Measurements from ENCODE around the gene OCEL1. TPM values are rescaled to one million over a fixed set of nuclear protein-coding genes. Genes with fewer than 3 reads are reported as not detected.
A peak's percentile ranks its signal among the peaks of the same experiment; 100 is the strongest.
"Not testable (repeated sequence)": the region's sequence is repeated elsewhere in the genome, so short reads cannot be mapped to it uniquely, and the experiment has no call there.

The OCEL1 gene
- total and polyA plus RNA-seq, 4 donors = 3.9 to 20.9 (median 10.9) TPM

- Histone ChIP-seq H3K27me3 (ENCODE audit: control insufficient read depth, insufficient read depth, low read length) (no peaks in the 10 kb centered on the region), H3K4me3 (ENCODE audit: low read depth, low read length) (no peak overlapping the region), H3K9me3 (ENCODE audit: control insufficient read depth, insufficient read depth, low read length) (peaks cover 2% of the 10 kb centered on the region), H3K36me3 (ENCODE audit: control insufficient read depth, insufficient read depth, low read length) (peaks cover 3% of the 10 kb centered on the region), H3K27ac (ENCODE audit: low read depth, low read length) (no peak overlapping the region), H3K4me1 (ENCODE audit: control insufficient read depth, insufficient read depth, low read length) (peaks cover 4% of the 10 kb centered on the region)
- DNase-seq (ENCODE audit: low read depth in 4 of 6, low spot score in 6 of 6) = no peak
- WGBS (ENCODE audit: insufficient coverage) = 59% methylated on average over 16 of the region's 16 CpGs
These were observed 36.5 kb downstream of the OCEL1 start for GRCh38 chr19:17262557-17262956.

- 89% methylated on average over 14 of the region's 23 CpGs for WGBS (ENCODE audit: insufficient coverage)
- H3K36me3 ChIP-seq (ENCODE audit: control insufficient read depth, insufficient read depth, low read length) = peaks cover 8% of the 10 kb centered on the region
- H3K4me3 ChIP-seq (ENCODE audit: low read depth, low read length) = no peak overlapping the region
- no peak overlapping the region for H3K27ac ChIP-seq (ENCODE audit: low read depth, low read length)
- DNase-seq (ENCODE audit: low read depth in 4 of 6, low spot score in 6 of 6) = no peak
- peaks cover 16% of the 10 kb centered on the region for H3K4me1 ChIP-seq (ENCODE audit: control insufficient read depth, insufficient read depth, low read length)
- no peaks in the 10 kb centered on the region for H3K27me3 ChIP-seq (ENCODE audit: control insufficient read depth, insufficient read depth, low read length)
- H3K9me3 ChIP-seq (ENCODE audit: control insufficient read depth, insufficient read depth, low read length) = peaks cover 2% of the 10 kb centered on the region
These were observed 38.0 kb downstream of the OCEL1 start for GRCh38 chr19:17263712-17264640.

- peaks cover 2% of the 10 kb centered on the region for H3K9me3 ChIP-seq (ENCODE audit: control insufficient read depth, insufficient read depth, low read length)
- no peak for DNase-seq (ENCODE audit: low read depth in 4 of 6, low spot score in 6 of 6)
- H3K4me3 ChIP-seq (ENCODE audit: low read depth, low read length) = no peak within 1 kb of the TSS
- peaks cover 18% of the 10 kb centered on the region for H3K4me1 ChIP-seq (ENCODE audit: control insufficient read depth, insufficient read depth, low read length)
- H3K27ac ChIP-seq (ENCODE audit: low read depth, low read length) = no peak within 1 kb of the TSS
- no peaks in the 10 kb centered on the region for H3K27me3 ChIP-seq (ENCODE audit: control insufficient read depth, insufficient read depth, low read length)
- 28% methylated on average over 5 of the region's 5 CpGs for WGBS (ENCODE audit: insufficient coverage)
- peaks cover 14% of the 10 kb centered on the region for H3K36me3 ChIP-seq (ENCODE audit: control insufficient read depth, insufficient read depth, low read length)
These were observed 38.6 kb downstream of the OCEL1 start, which contains the start of gene USHBP1 for GRCh38 chr19:17264641-17264979. USHBP1 (minus strand) TSS chr19:17264745; CDS start chr19:17264299, 446 bp downstream.

- H3K4me3 ChIP-seq (ENCODE audit: low read depth, low read length) = no peak overlapping the region
- peaks cover 18% of the 10 kb centered on the region for H3K4me1 ChIP-seq (ENCODE audit: control insufficient read depth, insufficient read depth, low read length)
- 100% methylated on average over 1 of the region's 7 CpGs for WGBS (ENCODE audit: insufficient coverage)
- no peak overlapping the region for H3K27ac ChIP-seq (ENCODE audit: low read depth, low read length)
- no peak for DNase-seq (ENCODE audit: low read depth in 4 of 6, low spot score in 6 of 6)
- H3K9me3 ChIP-seq (ENCODE audit: control insufficient read depth, insufficient read depth, low read length) = no peaks in the 10 kb centered on the region
- peaks cover 25% of the 10 kb centered on the region for H3K36me3 ChIP-seq (ENCODE audit: control insufficient read depth, insufficient read depth, low read length)
- H3K27me3 ChIP-seq (ENCODE audit: control insufficient read depth, insufficient read depth, low read length) = no peaks in the 10 kb centered on the region
These were observed 40.0 kb downstream of the OCEL1 start for GRCh38 chr19:17266026-17266425.

- no peak overlapping the region for H3K4me3 ChIP-seq (ENCODE audit: low read depth, low read length)
These were observed 40.6 kb downstream of the OCEL1 start for GRCh38 chr19:17266589-17266974.

GRCh38 chr19:17266975-17267788 lies 41.2 kb downstream of the OCEL1 start, which contains the start of gene BABAM1:
BABAM1 (plus strand) TSS chr19:17267443; CDS start chr19:17268807, 1,364 bp downstream.
- Histone ChIP-seq H3K4me1 (ENCODE audit: control insufficient read depth, insufficient read depth, low read length) (peaks cover 18% of the 10 kb centered on the region), H3K4me3 (ENCODE audit: low read depth, low read length) (peak within 1 kb of the TSS; percentile 96), H3K36me3 (ENCODE audit: control insufficient read depth, insufficient read depth, low read length) (peaks cover 36% of the 10 kb centered on the region), H3K9me3 (ENCODE audit: control insufficient read depth, insufficient read depth, low read length) (no peaks in the 10 kb centered on the region), H3K27me3 (ENCODE audit: control insufficient read depth, insufficient read depth, low read length) (no peaks in the 10 kb centered on the region), H3K27ac (ENCODE audit: low read depth, low read length) (peak within 1 kb of the TSS; percentile 74)
- 0% methylated on average over 25 of the region's 27 CpGs for WGBS (ENCODE audit: insufficient coverage)
- DNase-seq (ENCODE audit: low read depth in 4 of 6, low spot score in 6 of 6) = peak; percentile 91 to 100 (median 98)

More at GRCh38 chr19:17266589-17266974, 40.6 kb downstream of the OCEL1 start:
- no peak for DNase-seq (ENCODE audit: low read depth in 4 of 6, low spot score in 6 of 6)
- no peaks in the 10 kb centered on the region for H3K9me3 ChIP-seq (ENCODE audit: control insufficient read depth, insufficient read depth, low read length)
- peaks cover 30% of the 10 kb centered on the region for H3K36me3 ChIP-seq (ENCODE audit: control insufficient read depth, insufficient read depth, low read length)
- peak overlapping the region; percentile 40 for H3K27ac ChIP-seq (ENCODE audit: low read depth, low read length)
- peaks cover 18% of the 10 kb centered on the region for H3K4me1 ChIP-seq (ENCODE audit: control insufficient read depth, insufficient read depth, low read length)
- no peaks in the 10 kb centered on the region for H3K27me3 ChIP-seq (ENCODE audit: control insufficient read depth, insufficient read depth, low read length)
- 60% methylated on average over 1 of the region's 12 CpGs for WGBS (ENCODE audit: insufficient coverage)

- Histone ChIP-seq H3K4me3 (ENCODE audit: low read depth, low read length) (no peak overlapping the region), H3K27me3 (ENCODE audit: control insufficient read depth, insufficient read depth, low read length) (no peaks in the 10 kb centered on the region), H3K36me3 (ENCODE audit: control insufficient read depth, insufficient read depth, low read length) (peaks cover 46% of the 10 kb centered on the region), H3K27ac (ENCODE audit: low read depth, low read length) (no peak overlapping the region), H3K9me3 (ENCODE audit: control insufficient read depth, insufficient read depth, low read length) (no peaks in the 10 kb centered on the region), H3K4me1 (ENCODE audit: control insufficient read depth, insufficient read depth, low read length) (peaks cover 18% of the 10 kb centered on the region)
- DNase-seq (ENCODE audit: low read depth in 4 of 6, low spot score in 6 of 6) = no peak
- WGBS (ENCODE audit: insufficient coverage) = 94% methylated on average over 12 of the region's 13 CpGs
These were observed 42.7 kb downstream of the OCEL1 start for GRCh38 chr19:17268754-17269153.

- not testable (repeated sequence) for DNase-seq (ENCODE audit: low read depth in 4 of 6, low spot score in 6 of 6); H3K9me3 ChIP-seq (ENCODE audit: control insufficient read depth, insufficient read depth, low read length); H3K27me3 ChIP-seq (ENCODE audit: control insufficient read depth, insufficient read depth, low read length); H3K27ac ChIP-seq (ENCODE audit: low read depth, low read length); H3K4me1 ChIP-seq (ENCODE audit: control insufficient read depth, insufficient read depth, low read length); H3K4me3 ChIP-seq (ENCODE audit: low read depth, low read length)
- no CpG with 5 or more reads among the region's 3 CpGs for WGBS (ENCODE audit: insufficient coverage)
- H3K36me3 ChIP-seq (ENCODE audit: control insufficient read depth, insufficient read depth, low read length) = peaks cover 88% of the 10 kb centered on the region
These were observed 48.9 kb downstream of the OCEL1 start for GRCh38 chr19:17274892-17275291.

GRCh38 chr19:17275441-17276175 lies 49.6 kb downstream of the OCEL1 start:
- DNase-seq (ENCODE audit: low read depth in 4 of 6, low spot score in 6 of 6) = no peak
- Histone ChIP-seq H3K27me3 (ENCODE audit: control insufficient read depth, insufficient read depth, low read length) (no peaks in the 10 kb centered on the region), H3K4me1 (ENCODE audit: control insufficient read depth, insufficient read depth, low read length) (no peaks in the 10 kb centered on the region), H3K36me3 (ENCODE audit: control insufficient read depth, insufficient read depth, low read length) (peaks cover 82% of the 10 kb centered on the region), H3K9me3 (ENCODE audit: control insufficient read depth, insufficient read depth, low read length) (no peaks in the 10 kb centered on the region), H3K27ac (ENCODE audit: low read depth, low read length) (no peak overlapping the region), H3K4me3 (ENCODE audit: low read depth, low read length) (no peak overlapping the region)
- WGBS (ENCODE audit: insufficient coverage) = 92% methylated on average over 15 of the region's 19 CpGs
